ENCODE results near the gene MPPED1.

The MPPED1 gene

DNA sequence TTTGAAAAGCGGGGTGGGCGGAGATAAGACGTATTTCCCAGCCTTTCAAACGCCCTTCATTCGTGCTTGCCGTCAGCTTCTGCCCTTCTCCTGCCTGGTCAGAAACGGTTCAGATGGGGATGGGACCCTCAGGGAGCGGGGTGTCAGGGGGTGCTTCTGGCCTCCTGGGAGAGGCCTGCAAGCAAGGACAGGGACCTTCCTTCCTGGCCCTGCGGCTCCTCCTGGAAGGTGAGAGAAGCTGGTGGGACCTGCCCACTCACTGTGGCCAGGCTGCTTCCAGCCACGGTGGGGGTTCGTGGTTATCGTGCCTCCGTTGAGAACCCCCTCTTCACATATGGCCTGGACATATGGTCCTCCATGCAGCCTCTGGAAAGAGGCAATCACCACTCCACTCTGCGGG lies 104.6 kb downstream of the MPPED1 start:
- TF ChIP-seq CTCF (conservative IDR thresholded peaks at IDR 0.05) (no peak), ZFX (IDR thresholded peaks at IDR 0.05) (no peak)
- no peak overlapping the region for H3K27ac ChIP-seq

DNA sequence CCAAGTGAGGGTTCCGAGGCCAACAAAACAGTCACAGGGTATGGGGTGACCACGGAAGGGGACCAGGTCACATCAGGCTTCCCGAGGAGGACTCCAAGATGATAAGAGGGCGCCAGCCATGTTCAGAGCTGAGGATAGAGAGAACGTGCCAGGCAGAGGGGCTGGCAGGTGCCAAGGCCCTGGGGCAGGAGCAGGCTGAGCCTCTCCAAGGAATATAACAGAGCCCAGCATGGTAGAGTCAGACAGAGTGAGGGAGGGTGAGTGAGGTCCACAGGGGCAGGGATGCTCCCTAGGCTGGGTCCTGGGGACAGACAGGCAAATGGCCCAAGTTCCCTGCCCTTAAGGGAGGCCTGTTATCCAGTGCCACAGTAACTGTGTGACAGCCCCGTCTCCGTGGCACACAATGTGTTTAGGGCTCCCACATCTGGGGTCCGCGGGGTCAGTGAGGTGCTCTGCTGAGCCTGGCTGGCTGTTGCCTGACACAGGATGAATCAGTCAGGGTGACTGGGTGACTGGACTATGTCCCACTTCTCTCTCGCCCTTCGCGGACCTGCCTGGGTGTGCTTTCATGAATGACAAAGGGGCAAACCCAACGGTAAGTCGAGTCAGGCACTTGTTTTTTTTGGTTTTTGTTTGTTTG lies 105.3 kb downstream of the MPPED1 start:
- no peak overlapping the region for H3K27ac ChIP-seq
- TF ChIP-seq CTCF (conservative IDR thresholded peaks at IDR 0.05) = no peak
- no peak for TF ChIP-seq ZFX (IDR thresholded peaks at IDR 0.05)

GRCh38 chr22:43520632-43521039 lies 108.8 kb downstream of the MPPED1 start:
- no peak for TF ChIP-seq ZFX (IDR thresholded peaks at IDR 0.05)
- no peak for TF ChIP-seq CTCF (conservative IDR thresholded peaks at IDR 0.05)
- no peak overlapping the region for H3K27ac ChIP-seq

DNA sequence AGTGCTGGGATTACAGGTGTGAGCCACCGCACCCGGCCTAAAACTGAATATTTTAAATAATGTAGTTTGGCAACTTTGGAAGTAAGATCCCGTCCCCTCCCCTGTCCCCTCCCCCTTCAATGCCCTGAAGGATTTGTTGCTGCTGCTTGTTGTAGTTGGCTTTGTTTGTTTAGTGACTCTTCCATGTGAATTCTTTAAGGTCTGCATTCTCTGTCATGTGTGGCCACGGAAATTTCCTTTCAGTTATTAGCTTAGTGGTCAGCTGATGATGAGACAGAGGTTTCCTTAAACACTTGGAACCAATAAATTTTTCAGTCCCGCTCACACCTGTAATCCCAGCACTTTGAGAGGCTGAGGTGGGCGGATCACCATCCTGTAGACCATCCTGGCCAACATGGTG lies 109.9 kb downstream of the MPPED1 start:
- H3K27ac ChIP-seq = no peak overlapping the region
- TF ChIP-seq ZFX (IDR thresholded peaks at IDR 0.05) (no peak), CTCF (conservative IDR thresholded peaks at IDR 0.05) (no peak)

DNA sequence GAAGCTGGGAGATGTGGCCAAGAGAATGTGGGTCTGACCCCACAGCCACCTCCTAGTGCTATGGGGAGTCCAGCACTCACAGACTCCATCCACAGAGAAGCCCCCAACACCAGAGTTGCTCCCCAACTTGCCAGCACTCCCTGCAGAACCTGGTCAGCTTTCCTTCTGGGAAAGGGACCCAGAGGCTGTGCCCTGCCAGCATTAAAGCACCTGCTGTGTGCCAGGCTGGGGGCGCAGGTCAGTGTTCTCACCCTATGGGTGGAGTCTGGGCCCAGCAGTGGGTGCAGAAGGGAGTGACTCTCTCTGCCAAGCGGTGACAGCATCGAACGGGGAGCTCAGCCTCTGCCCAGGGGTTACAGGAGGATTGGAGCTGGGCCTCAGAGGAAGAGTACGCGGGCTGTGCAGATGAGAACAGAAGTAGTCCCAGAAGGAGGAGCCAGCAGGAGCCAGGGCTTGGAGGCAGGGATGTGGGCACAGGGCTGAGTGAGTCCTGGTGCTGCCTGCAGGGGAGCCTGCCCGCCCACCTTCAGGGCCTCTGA lies 114.4 kb downstream of the MPPED1 start:
- no peak overlapping the region for H3K27ac ChIP-seq
- TF ChIP-seq ZFX (IDR thresholded peaks at IDR 0.05) (no peak), CTCF (conservative IDR thresholded peaks at IDR 0.05) (no peak)

- no peak overlapping the region for H3K27ac ChIP-seq
- TF ChIP-seq ZFX (IDR thresholded peaks at IDR 0.05) = no peak
- TF ChIP-seq CTCF (conservative IDR thresholded peaks at IDR 0.05) = no peak
Measured at GRCh38 chr22:43526946-43527345, 115.1 kb downstream of the MPPED1 start.

- TF ChIP-seq ZFX (IDR thresholded peaks at IDR 0.05) = no peak
- TF ChIP-seq CTCF (conservative IDR thresholded peaks at IDR 0.05) = no peak
- H3K27ac ChIP-seq = no peak overlapping the region
Measured at GRCh38 chr22:43528601-43529360, 117.0 kb downstream of the MPPED1 start.

All from C4-2B (cell line).